Activated T-helper 17 cell treated with anti-CD3 and anti-CD28 coated beads, Interleukin-2, amount 50 U/mL, for 72 hours (primary cell): ENCODE data around the gene FREM1. TPM values are rescaled to one million over a fixed set of nuclear protein-coding genes. Genes with fewer than 3 reads are reported as not detected.

Source experiments
- ATAC-seq: fragments of 150-1000 bp; cut with Tn5 transposase; replicated peaks from 2 replicates; pipeline ENCODE4 v1.10.0; 2021; ENCODE audit warnings: mild to moderate bottlenecking, moderate library complexity
- H3K27ac Mint-ChIP-seq: one replicate; pipeline ENCODE4 v1.8.0; 2022; ENCODE audit warnings: mixed read lengths
- H3K27me3 Mint-ChIP-seq: one replicate; pipeline ENCODE4 v1.8.0; 2022; ENCODE audit warnings: mixed read lengths
- H3K36me3 Mint-ChIP-seq: one replicate; pipeline ENCODE4 v1.8.0; 2022; ENCODE audit warnings: low read depth, mild to moderate bottlenecking, mixed read lengths
- H3K4me1 Mint-ChIP-seq: one replicate; pipeline ENCODE4 v1.8.0; 2022; ENCODE audit warnings: mixed read lengths
- H3K4me3 Mint-ChIP-seq: one replicate; pipeline ENCODE4 v1.8.0; 2022; ENCODE audit warnings: mild to moderate bottlenecking, mixed read lengths
- H3K9me3 Mint-ChIP-seq: one replicate; pipeline ENCODE4 v1.8.0; 2022; ENCODE audit warnings: mixed read lengths
- total RNA-seq, 2 donors: library from RNA; stranded (reverse); gene quantifications; one replicate each; pipeline ENCODE4 v1.2.3, GENCODE V29; 2022

The FREM1 gene
- total RNA-seq, 2 donors from 2014 or later = 0.45 TPM; not detected in 1

GRCh38 chr9:14756291-14756690 is 153.9 kb downstream of the FREM1 start:
- no peaks in the 10 kb centered on the region for H3K4me1 Mint-ChIP-seq
- no peak overlapping the region for H3K27ac Mint-ChIP-seq
- ATAC-seq = no peak
- H3K36me3 Mint-ChIP-seq = no peaks in the 10 kb centered on the region
- H3K4me3 Mint-ChIP-seq = no peak overlapping the region
- no peaks in the 10 kb centered on the region for H3K9me3 Mint-ChIP-seq
- H3K27me3 Mint-ChIP-seq = peaks cover 20% of the 10 kb centered on the region

- peaks cover 39% of the 10 kb centered on the region for H3K27me3 Mint-ChIP-seq
- no peaks in the 10 kb centered on the region for H3K36me3 Mint-ChIP-seq
- H3K4me1 Mint-ChIP-seq = no peaks in the 10 kb centered on the region
- ATAC-seq = no peak
- no peak overlapping the region for H3K4me3 Mint-ChIP-seq
- no peaks in the 10 kb centered on the region for H3K9me3 Mint-ChIP-seq
- H3K27ac Mint-ChIP-seq = no peak overlapping the region
Observed at GRCh38 chr9:14752871-14753270, 157.4 kb downstream of the FREM1 start.

GRCh38 chr9:14752271-14752670 is 158.0 kb downstream of the FREM1 start:
- H3K27me3 Mint-ChIP-seq = peaks cover 41% of the 10 kb centered on the region
- H3K27ac Mint-ChIP-seq = no peak overlapping the region
- ATAC-seq = no peak
- H3K4me3 Mint-ChIP-seq = no peak overlapping the region
- no peaks in the 10 kb centered on the region for H3K36me3 Mint-ChIP-seq
- H3K4me1 Mint-ChIP-seq = no peaks in the 10 kb centered on the region
- no peaks in the 10 kb centered on the region for H3K9me3 Mint-ChIP-seq

GRCh38 chr9:14750821-14751220 is 159.4 kb downstream of the FREM1 start:
- ATAC-seq = no peak
- no peaks in the 10 kb centered on the region for H3K36me3 Mint-ChIP-seq
- no peaks in the 10 kb centered on the region for H3K4me1 Mint-ChIP-seq
- no peak overlapping the region for H3K4me3 Mint-ChIP-seq
- peaks cover 38% of the 10 kb centered on the region for H3K27me3 Mint-ChIP-seq
- no peak overlapping the region for H3K27ac Mint-ChIP-seq
- H3K9me3 Mint-ChIP-seq = no peaks in the 10 kb centered on the region

- Mint-ChIP-seq H3K36me3 (no peaks in the 10 kb centered on the region), H3K9me3 (peaks cover 2% of the 10 kb centered on the region), H3K4me3 (no peak overlapping the region), H3K27me3 (peaks cover 39% of the 10 kb centered on the region), H3K27ac (no peak overlapping the region), H3K4me1 (no peaks in the 10 kb centered on the region)
- ATAC-seq = no peak
Observed at GRCh38 chr9:14749741-14750211, 160.5 kb downstream of the FREM1 start.

- Mint-ChIP-seq H3K9me3 (peaks cover 3% of the 10 kb centered on the region), H3K27ac (no peak overlapping the region), H3K4me3 (no peak overlapping the region), H3K36me3 (no peaks in the 10 kb centered on the region), H3K27me3 (peaks cover 37% of the 10 kb centered on the region), H3K4me1 (no peaks in the 10 kb centered on the region)
- ATAC-seq = no peak
Observed at GRCh38 chr9:14748373-14748772, 161.9 kb downstream of the FREM1 start.

- Mint-ChIP-seq H3K36me3 (no peaks in the 10 kb centered on the region), H3K27me3 (peaks cover 34% of the 10 kb centered on the region), H3K4me1 (no peaks in the 10 kb centered on the region), H3K27ac (no peak overlapping the region), H3K4me3 (no peak overlapping the region), H3K9me3 (peaks cover 3% of the 10 kb centered on the region)
- ATAC-seq = no peak
Observed at GRCh38 chr9:14747111-14747510, 163.1 kb downstream of the FREM1 start.

- no peak overlapping the region for H3K4me3 Mint-ChIP-seq
Observed at GRCh38 chr9:14746626-14747025, 163.6 kb downstream of the FREM1 start.

GRCh38 chr9:14744768-14745167 is 165.5 kb downstream of the FREM1 start:
- Mint-ChIP-seq H3K9me3 (peaks cover 3% of the 10 kb centered on the region), H3K4me3 (no peak overlapping the region), H3K36me3 (no peaks in the 10 kb centered on the region), H3K27me3 (peaks cover 24% of the 10 kb centered on the region), H3K4me1 (no peaks in the 10 kb centered on the region), H3K27ac (no peak overlapping the region)
- no peak for ATAC-seq

More at GRCh38 chr9:14746626-14747025, 163.6 kb downstream of the FREM1 start:
- Mint-ChIP-seq H3K27me3 (peaks cover 33% of the 10 kb centered on the region), H3K9me3 (peaks cover 3% of the 10 kb centered on the region), H3K27ac (no peak overlapping the region), H3K36me3 (no peaks in the 10 kb centered on the region), H3K4me1 (no peaks in the 10 kb centered on the region)
- no peak for ATAC-seq

GRCh38 chr9:14741369-14741768 is 168.9 kb downstream of the FREM1 start:
- H3K4me1 Mint-ChIP-seq = no peaks in the 10 kb centered on the region
- H3K9me3 Mint-ChIP-seq = peaks cover 3% of the 10 kb centered on the region
- H3K4me3 Mint-ChIP-seq = no peak overlapping the region
- peaks cover 19% of the 10 kb centered on the region for H3K27me3 Mint-ChIP-seq
- no peaks in the 10 kb centered on the region for H3K36me3 Mint-ChIP-seq
- no peak for ATAC-seq
- H3K27ac Mint-ChIP-seq = no peak overlapping the region

GRCh38 chr9:14733133-14733532 is 177.1 kb downstream of the FREM1 start:
- no peak for ATAC-seq

GRCh38 chr9:14731294-14731981 is 178.8 kb downstream of the FREM1 start:
- no peaks in the 10 kb centered on the region for H3K4me1 Mint-ChIP-seq
- H3K4me3 Mint-ChIP-seq = no peak overlapping the region
- no peaks in the 10 kb centered on the region for H3K36me3 Mint-ChIP-seq
- no peak for ATAC-seq
- H3K27me3 Mint-ChIP-seq = peaks cover 10% of the 10 kb centered on the region
- no peak overlapping the region for H3K27ac Mint-ChIP-seq
- no peaks in the 10 kb centered on the region for H3K9me3 Mint-ChIP-seq

More at GRCh38 chr9:14733133-14733532, 177.1 kb downstream of the FREM1 start:
- H3K27ac Mint-ChIP-seq = no peak overlapping the region
- peaks cover 17% of the 10 kb centered on the region for H3K27me3 Mint-ChIP-seq
- no peaks in the 10 kb centered on the region for H3K36me3 Mint-ChIP-seq
- no peaks in the 10 kb centered on the region for H3K9me3 Mint-ChIP-seq
- no peak overlapping the region for H3K4me3 Mint-ChIP-seq
- no peaks in the 10 kb centered on the region for H3K4me1 Mint-ChIP-seq

GRCh38 chr9:14730461-14730898 is 179.7 kb downstream of the FREM1 start:
- no peak overlapping the region for H3K4me3 Mint-ChIP-seq

GRCh38 chr9:14723301-14723700 is 186.9 kb downstream of the FREM1 start:
- H3K36me3 Mint-ChIP-seq = no peaks in the 10 kb centered on the region
- no peak overlapping the region for H3K4me3 Mint-ChIP-seq
- H3K9me3 Mint-ChIP-seq = no peaks in the 10 kb centered on the region
- H3K27ac Mint-ChIP-seq = no peak overlapping the region
- no peak for ATAC-seq
- peaks cover 18% of the 10 kb centered on the region for H3K27me3 Mint-ChIP-seq
- H3K4me1 Mint-ChIP-seq = no peaks in the 10 kb centered on the region

More at GRCh38 chr9:14730461-14730898, 179.7 kb downstream of the FREM1 start:
- H3K4me1 Mint-ChIP-seq = no peaks in the 10 kb centered on the region
- peaks cover 8% of the 10 kb centered on the region for H3K27me3 Mint-ChIP-seq
- no peaks in the 10 kb centered on the region for H3K9me3 Mint-ChIP-seq
- no peak overlapping the region for H3K27ac Mint-ChIP-seq
- no peaks in the 10 kb centered on the region for H3K36me3 Mint-ChIP-seq
- no peak for ATAC-seq

- no peaks in the 10 kb centered on the region for H3K36me3 Mint-ChIP-seq
Observed at GRCh38 chr9:14722391-14723035, 187.7 kb downstream of the FREM1 start, which contains the start of gene CER1. TSS of gene CER1 (minus strand) at chr9:14722733. CDS start at chr9:14722672, 61 bp downstream.

More at GRCh38 chr9:14722391-14723035, 187.7 kb downstream of the FREM1 start, which contains the start of gene CER1:
- no peak for ATAC-seq
- H3K9me3 Mint-ChIP-seq = no peaks in the 10 kb centered on the region
- no peak within 1 kb of the TSS for H3K4me3 Mint-ChIP-seq
- H3K4me1 Mint-ChIP-seq = no peaks in the 10 kb centered on the region
- H3K27ac Mint-ChIP-seq = no peak within 1 kb of the TSS
- peaks cover 18% of the 10 kb centered on the region for H3K27me3 Mint-ChIP-seq
